ENCODE results near the gene P2RY11. TPM values are rescaled to one million over a fixed set of nuclear protein-coding genes. Genes with fewer than 3 reads are reported as not detected.

P2RY11 gene
- total RNA-seq, 1 experiment from 2014 or later, result 60.6 TPM

DNA sequence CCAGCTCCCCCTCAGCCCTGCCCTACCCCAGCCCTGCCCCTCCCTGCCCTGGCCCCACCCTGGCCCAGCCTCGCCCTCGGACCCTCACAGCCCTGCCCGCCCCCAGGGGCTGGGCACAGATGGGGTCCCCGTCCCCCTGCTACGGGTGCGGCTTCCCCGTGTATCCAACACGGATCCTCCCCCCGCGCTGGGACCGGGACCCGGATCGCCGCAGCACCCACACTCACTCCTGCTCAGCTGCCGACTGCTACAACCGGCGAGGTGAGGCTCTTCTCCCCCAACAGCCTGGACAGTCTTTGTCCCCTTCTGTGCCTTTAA is 20.2 kb upstream of the P2RY11 start:
- no peak overlapping the region for H3K56ac ChIP-seq (ENCODE audit: insufficient read length, low read depth, low read length)
- no CpG with 5 or more reads among the region's 17 CpGs for WGBS (ENCODE audit: extremely low coverage, insufficient read length, low lambda C conversion rate)
- no peak overlapping the region for H3T11ph ChIP-seq (ENCODE audit: low read length)
- H3K27ac ChIP-seq (ENCODE audit: insufficient read length, low read depth, low read length), result no peak overlapping the region
- no peaks in the 10 kb centered on the region for H3K79me1 ChIP-seq (ENCODE audit: insufficient read depth, low read depth, low read length, poor library complexity, severe bottlenecking)
- H2BK20ac ChIP-seq (ENCODE audit: low read depth, low read length, poor library complexity, severe bottlenecking), result no peak overlapping the region
- H2AFZ ChIP-seq (ENCODE audit: low read length), result no peak overlapping the region
- H3K23ac ChIP-seq (ENCODE audit: insufficient read length, low read depth, low read length), result no peak overlapping the region
- H3K9me3 Mint-ChIP-seq, result peaks cover 0 to 3% of the 10 kb centered on the region in 2 experiments; a peak in 1 of 5 replicates
- no peak overlapping the region for H4K8ac ChIP-seq (replicated peaks; ENCODE audit: insufficient read length, low read depth, low read length)
- no peak overlapping the region for H3K18ac ChIP-seq (ENCODE audit: insufficient read length, low read depth, low read length)
- no peak overlapping the region for H2BK5ac ChIP-seq (ENCODE audit: insufficient read length, low read length)
- no peak overlapping the region for H4K5ac ChIP-seq (ENCODE audit: insufficient read length, low read depth, low read length)
- H3K23me2 ChIP-seq (ENCODE audit: insufficient read length, low read depth, low read length, poor library complexity, severe bottlenecking), result peaks cover 11% of the 10 kb centered on the region
- H3K27me3 ChIP-seq (ENCODE audit: insufficient read depth, low read length), result peaks cover 3% of the 10 kb centered on the region
- peaks cover 4 to 21% (median 11%) of the 10 kb centered on the region in 3 experiments for H3K36me3 Mint-ChIP-seq (ENCODE audit: insufficient read depth in 1 of 3, low read depth in 3 of 3)
- TF ChIP-seq, protein P1, sequence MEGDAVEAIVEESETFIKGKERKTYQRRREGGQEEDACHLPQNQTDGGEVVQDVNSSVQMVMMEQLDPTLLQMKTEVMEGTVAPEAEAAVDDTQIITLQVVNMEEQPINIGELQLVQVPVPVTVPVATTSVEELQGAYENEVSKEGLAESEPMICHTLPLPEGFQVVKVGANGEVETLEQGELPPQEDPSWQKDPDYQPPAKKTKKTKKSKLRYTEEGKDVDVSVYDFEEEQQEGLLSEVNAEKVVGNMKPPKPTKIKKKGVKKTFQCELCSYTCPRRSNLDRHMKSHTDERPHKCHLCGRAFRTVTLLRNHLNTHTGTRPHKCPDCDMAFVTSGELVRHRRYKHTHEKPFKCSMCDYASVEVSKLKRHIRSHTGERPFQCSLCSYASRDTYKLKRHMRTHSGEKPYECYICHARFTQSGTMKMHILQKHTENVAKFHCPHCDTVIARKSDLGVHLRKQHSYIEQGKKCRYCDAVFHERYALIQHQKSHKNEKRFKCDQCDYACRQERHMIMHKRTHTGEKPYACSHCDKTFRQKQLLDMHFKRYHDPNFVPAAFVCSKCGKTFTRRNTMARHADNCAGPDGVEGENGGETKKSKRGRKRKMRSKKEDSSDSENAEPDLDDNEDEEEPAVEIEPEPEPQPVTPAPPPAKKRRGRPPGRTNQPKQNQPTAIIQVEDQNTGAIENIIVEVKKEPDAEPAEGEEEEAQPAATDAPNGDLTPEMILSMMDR (conservative IDR thresholded peaks at IDR 0.05), result no peak
- H3K27me3 Mint-ChIP-seq (ENCODE audit: low read depth), result peaks cover 27% of the 10 kb centered on the region
- H3K27ac Mint-ChIP-seq, result no peak overlapping the region
- H3K4ac ChIP-seq (ENCODE audit: low read depth, low read length), result no peak overlapping the region
- no peak overlapping the region for H2BK15ac ChIP-seq (ENCODE audit: low read depth, low read length)
- H2BK12ac ChIP-seq (ENCODE audit: insufficient read length, low read depth, low read length), result no peak overlapping the region
- H3K4me2 ChIP-seq (ENCODE audit: insufficient read depth, insufficient read length, low read length), result no peak overlapping the region
- no peak overlapping the region for H2AK5ac ChIP-seq (ENCODE audit: insufficient read length, low read length)
- H3K9me3 ChIP-seq (ENCODE audit: control insufficient read depth, low read depth, low read length), result no peaks in the 10 kb centered on the region
- H3K4me3 Mint-ChIP-seq, result no peak overlapping the region
- no peak overlapping the region for H3K9ac ChIP-seq (ENCODE audit: extremely low read depth, insufficient read length, low read length)
- H4K20me1 ChIP-seq (ENCODE audit: control insufficient read depth, insufficient read depth, insufficient read length), result no peaks in the 10 kb centered on the region
- no peak for DNase-seq
- no peaks in the 10 kb centered on the region for H3K79me2 ChIP-seq (ENCODE audit: insufficient read depth, low read length)
- H3K4me1 Mint-ChIP-seq, result peaks cover 4% of the 10 kb centered on the region in 2 experiments; a peak in 1 of 4 replicates
- H3K14ac ChIP-seq (ENCODE audit: insufficient read depth, low read length), result no peak overlapping the region
- no peak overlapping the region for H4K91ac ChIP-seq (ENCODE audit: insufficient read length, low read depth, low read length)
- no peak overlapping the region for H2BK120ac ChIP-seq (ENCODE audit: low read depth, low read length, poor library complexity, severe bottlenecking)
- H3K4me1 ChIP-seq (ENCODE audit: insufficient read depth, low read length), result no peaks in the 10 kb centered on the region
